ENCODE measurements around the gene CARTPT.
A peak's percentile ranks its signal among the peaks of the same experiment; 100 is the strongest.

The CARTPT gene

DNA sequence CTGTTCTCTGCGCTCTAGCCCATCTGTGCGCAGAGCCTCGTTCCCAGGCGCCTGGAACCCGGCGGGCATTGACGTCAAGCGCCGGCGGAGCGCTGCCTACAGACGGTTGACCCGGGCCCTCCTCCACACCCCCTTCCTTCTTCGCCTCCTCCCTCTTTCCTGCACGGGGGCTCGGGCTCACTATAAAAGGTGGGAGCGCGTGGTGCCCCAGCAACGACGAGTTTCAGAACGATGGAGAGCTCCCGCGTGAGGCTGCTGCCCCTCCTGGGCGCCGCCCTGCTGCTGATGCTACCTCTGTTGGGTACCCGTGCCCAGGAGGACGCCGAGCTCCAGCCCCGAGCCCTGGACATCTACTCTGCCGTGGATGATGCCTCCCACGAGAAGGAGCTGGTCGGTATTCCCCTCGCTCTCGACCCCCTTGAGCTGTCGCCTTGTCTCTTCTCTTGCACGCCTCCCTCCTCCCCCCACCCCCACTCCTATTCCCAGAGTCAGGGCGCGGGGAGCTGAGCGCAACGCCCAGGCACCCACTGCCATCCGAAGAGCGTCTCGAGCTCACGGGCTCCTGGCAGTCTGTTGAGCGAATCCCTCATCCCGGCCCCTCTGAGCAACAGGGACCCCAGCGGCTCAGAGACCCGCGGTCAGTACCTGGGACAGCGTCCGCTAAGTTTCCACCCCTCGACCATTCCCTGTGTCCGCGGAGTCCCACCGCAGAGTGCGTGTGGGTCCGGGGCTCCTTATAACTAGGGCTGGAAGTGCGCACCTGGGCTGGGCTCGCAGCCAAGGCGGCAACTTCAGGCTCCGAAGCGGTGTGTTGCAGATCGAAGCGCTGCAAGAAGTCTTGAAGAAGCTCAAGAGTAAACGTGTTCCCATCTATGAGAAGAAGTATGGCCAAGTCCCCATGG lies at the start of gene CARTPT:
Gene CARTPT, plus strand, starts transcription at position 213 of the 902 bp plus-strand sequence. Its CDS starts 19 bp downstream, at position 232.
- no peak for TF ChIP-seq ZFX (IDR thresholded peaks at IDR 0.05)
- TF ChIP-seq, protein P1, sequence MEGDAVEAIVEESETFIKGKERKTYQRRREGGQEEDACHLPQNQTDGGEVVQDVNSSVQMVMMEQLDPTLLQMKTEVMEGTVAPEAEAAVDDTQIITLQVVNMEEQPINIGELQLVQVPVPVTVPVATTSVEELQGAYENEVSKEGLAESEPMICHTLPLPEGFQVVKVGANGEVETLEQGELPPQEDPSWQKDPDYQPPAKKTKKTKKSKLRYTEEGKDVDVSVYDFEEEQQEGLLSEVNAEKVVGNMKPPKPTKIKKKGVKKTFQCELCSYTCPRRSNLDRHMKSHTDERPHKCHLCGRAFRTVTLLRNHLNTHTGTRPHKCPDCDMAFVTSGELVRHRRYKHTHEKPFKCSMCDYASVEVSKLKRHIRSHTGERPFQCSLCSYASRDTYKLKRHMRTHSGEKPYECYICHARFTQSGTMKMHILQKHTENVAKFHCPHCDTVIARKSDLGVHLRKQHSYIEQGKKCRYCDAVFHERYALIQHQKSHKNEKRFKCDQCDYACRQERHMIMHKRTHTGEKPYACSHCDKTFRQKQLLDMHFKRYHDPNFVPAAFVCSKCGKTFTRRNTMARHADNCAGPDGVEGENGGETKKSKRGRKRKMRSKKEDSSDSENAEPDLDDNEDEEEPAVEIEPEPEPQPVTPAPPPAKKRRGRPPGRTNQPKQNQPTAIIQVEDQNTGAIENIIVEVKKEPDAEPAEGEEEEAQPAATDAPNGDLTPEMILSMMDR (conservative IDR thresholded peaks at IDR 0.05), result no peak
- peak within 1 kb of the TSS; percentile 2 for H3K27ac ChIP-seq

- TF ChIP-seq ZFX (IDR thresholded peaks at IDR 0.05), result no peak
- TF ChIP-seq, protein P1 (conservative IDR thresholded peaks at IDR 0.05), result no peak
These were observed 41.1 kb upstream of the CARTPT start for GRCh38 chr5:71677977-71678376.

DNA sequence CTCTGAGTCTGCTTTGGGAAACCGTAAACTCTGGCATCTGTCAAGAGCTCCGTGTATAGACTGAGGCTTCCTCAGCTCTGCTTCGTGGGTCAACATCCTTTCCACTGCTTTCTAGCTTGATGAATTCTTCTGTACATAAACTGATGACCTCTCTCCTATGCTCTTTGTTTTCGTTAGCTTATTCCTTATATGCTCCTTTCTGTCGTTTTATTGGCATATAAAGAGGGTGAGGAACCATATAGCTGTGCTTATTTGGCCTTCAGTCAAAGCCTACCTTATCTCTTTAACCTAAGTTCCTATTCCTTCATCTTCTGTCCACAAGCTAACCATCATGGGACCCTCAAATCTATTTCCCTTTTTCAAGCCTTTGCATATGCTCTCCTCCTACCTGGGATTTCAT lies 39.4 kb upstream of the CARTPT start:
- TF ChIP-seq ZFX (IDR thresholded peaks at IDR 0.05), result no peak
- TF ChIP-seq, protein P1 (conservative IDR thresholded peaks at IDR 0.05), result no peak
- peak overlapping the region; percentile 20; the same call in 1 of the 2 replicates for H3K27ac ChIP-seq

More at GRCh38 chr5:71677977-71678376, 41.1 kb upstream of the CARTPT start:
- H3K27ac ChIP-seq, result no peak overlapping the region

- TF ChIP-seq, protein P1 (conservative IDR thresholded peaks at IDR 0.05), result no peak
- TF ChIP-seq ZFX (IDR thresholded peaks at IDR 0.05), result no peak
- H3K27ac ChIP-seq, result peak overlapping the region; percentile 34
These were observed 38.6 kb upstream of the CARTPT start for GRCh38 chr5:71680510-71680909.

GRCh38 chr5:71681296-71681695 lies 37.8 kb upstream of the CARTPT start:
- H3K27ac ChIP-seq, result no peak overlapping the region
- no peak for TF ChIP-seq ZFX (IDR thresholded peaks at IDR 0.05)
- TF ChIP-seq, protein P1 (conservative IDR thresholded peaks at IDR 0.05), result no peak

DNA sequence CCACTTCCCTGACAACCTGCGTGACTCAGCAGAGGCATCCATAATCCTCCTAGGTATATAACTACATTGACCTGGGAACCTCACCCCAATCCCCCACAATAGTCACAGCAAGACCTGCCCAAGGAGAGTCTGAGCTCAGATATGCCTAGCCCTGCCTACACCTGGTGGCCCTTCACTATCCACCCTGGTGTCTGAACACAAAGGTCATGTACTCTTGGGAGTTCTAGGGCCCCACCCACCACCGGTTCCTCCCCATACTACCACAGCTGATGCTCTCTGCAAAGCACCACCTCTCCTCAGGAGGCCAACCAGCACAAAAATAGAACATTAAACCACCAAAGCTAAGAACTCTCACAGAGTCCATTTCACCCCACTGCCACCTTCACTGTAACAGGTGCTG lies 34.8 kb upstream of the CARTPT start:
- no peak for TF ChIP-seq ZFX (IDR thresholded peaks at IDR 0.05)
- TF ChIP-seq, protein P1 (conservative IDR thresholded peaks at IDR 0.05), result no peak
- peak overlapping the region; percentile 20; the same call in 1 of the 2 replicates for H3K27ac ChIP-seq

DNA sequence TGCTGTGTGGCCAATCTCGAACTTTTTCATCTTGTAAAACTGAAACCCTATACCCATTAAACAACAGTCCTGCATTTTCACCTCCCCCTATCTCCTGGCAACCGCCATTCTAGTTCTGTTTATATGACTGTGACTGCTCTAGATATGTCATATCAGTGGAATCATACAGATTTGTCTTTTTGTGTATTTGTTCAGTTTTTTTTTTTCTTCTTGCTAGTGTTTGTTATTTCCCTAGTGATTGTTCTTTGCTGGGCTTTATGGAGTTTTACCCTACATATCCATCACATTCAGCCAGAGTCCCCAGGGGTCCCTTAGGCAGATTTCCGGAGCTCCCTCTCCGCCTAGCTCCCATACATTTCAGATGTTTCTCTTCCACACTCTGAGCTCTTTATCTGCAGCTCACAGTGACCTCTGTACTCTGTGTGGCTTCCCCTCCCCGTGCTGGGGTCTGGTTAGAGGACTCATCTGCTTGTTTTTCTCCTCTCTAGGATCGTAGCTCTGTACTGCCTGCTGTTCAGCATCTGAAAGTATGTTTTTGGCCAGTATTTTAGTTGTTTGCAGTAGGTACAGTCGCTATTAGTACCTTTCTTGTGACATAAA lies 25.1 kb upstream of the CARTPT start:
- no peak overlapping the region for H3K27ac ChIP-seq
- no peak for TF ChIP-seq ZFX (IDR thresholded peaks at IDR 0.05)
- TF ChIP-seq, protein P1 (conservative IDR thresholded peaks at IDR 0.05), result no peak

All from C4-2B (cell line).